HFF-Myc (cell line): ENCODE results near the gene CLASP1.
A peak's percentile ranks its signal among the peaks of the same experiment; 100 is the strongest.
"Not testable (repeated sequence)": the region's sequence is repeated elsewhere in the genome, so short reads cannot be mapped to it uniquely, and the experiment has no call there.

Source experiments
- DNase-seq: peaks from one replicate; pipeline ENCODE4 v3.0.0-alpha.2; 2011; ENCODE audit warnings: low read depth; ENCODE audit errors: extremely low read depth
- H3K4me3 ChIP-seq: replicated peaks from 2 replicates; pipeline ENCODE4 v1.5.1; 2011; ENCODE audit warnings: low read depth, mild to moderate bottlenecking, control low read depth, low read length
- TF ChIP-seq, protein P1 (sequence below): IDR thresholded peaks from 2 replicates; pipeline ENCODE4 v1.5.1; 2012; ENCODE audit warnings: mild to moderate bottlenecking, low read depth, low read length, control low read depth; ENCODE audit errors: missing control alignments

CLASP1 gene

GRCh38 chr2:121319941-121320340, 329.3 kb downstream of the CLASP1 start:
- TF ChIP-seq, protein P1, sequence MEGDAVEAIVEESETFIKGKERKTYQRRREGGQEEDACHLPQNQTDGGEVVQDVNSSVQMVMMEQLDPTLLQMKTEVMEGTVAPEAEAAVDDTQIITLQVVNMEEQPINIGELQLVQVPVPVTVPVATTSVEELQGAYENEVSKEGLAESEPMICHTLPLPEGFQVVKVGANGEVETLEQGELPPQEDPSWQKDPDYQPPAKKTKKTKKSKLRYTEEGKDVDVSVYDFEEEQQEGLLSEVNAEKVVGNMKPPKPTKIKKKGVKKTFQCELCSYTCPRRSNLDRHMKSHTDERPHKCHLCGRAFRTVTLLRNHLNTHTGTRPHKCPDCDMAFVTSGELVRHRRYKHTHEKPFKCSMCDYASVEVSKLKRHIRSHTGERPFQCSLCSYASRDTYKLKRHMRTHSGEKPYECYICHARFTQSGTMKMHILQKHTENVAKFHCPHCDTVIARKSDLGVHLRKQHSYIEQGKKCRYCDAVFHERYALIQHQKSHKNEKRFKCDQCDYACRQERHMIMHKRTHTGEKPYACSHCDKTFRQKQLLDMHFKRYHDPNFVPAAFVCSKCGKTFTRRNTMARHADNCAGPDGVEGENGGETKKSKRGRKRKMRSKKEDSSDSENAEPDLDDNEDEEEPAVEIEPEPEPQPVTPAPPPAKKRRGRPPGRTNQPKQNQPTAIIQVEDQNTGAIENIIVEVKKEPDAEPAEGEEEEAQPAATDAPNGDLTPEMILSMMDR = no peak
- no peak for DNase-seq

DNA sequence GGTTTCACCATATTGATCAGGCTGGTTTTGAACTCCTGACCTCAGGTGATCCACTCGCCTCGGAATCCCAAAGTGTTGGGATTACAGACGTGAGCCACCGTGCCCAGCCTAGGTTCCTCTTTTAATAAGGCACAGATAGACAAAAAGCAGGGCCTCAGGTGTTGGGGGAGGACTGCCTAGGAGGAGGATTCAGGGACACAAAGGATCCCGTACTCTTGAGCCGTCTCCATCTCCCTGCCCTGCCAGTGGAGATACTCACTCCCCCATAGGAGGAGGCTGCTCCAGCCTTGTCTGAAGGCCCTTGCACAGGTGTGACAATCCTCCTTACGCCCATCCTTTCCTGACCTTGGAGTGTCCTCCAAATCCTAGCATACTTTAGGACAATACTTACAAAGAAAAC, 332.3 kb downstream of the CLASP1 start:
- DNase-seq = no peak
- TF ChIP-seq, protein P1 = no peak
- no peak overlapping the region for H3K4me3 ChIP-seq

More at GRCh38 chr2:121319941-121320340, 329.3 kb downstream of the CLASP1 start:
- H3K4me3 ChIP-seq = no peak overlapping the region

DNA sequence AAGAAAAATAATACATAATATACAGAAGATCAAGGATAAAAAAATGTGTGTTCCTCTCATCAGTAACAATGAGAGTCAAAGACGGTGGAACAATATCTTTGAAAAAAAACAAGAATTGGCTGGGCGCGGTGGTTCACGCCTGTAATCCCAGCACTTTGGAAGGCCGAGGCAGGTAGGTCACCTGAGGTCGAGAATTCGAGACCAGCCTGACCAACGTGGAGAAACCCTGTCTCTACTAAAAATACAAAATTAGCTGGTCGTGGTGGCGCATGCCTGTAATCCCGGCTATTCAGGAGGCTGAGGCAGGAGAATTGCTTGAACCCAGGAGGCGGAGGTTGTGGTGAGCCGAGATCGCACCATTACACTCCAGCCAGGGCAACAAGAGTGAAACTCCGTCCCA, 335.6 kb downstream of the CLASP1 start:
- DNase-seq = not testable (repeated sequence)

GRCh38 chr2:121309801-121310200, 339.5 kb downstream of the CLASP1 start:
- peak; percentile 11 for DNase-seq
- no peak overlapping the region for H3K4me3 ChIP-seq
- TF ChIP-seq, protein P1 = no peak

More for the DNA sequence above, 335.6 kb downstream of the CLASP1 start:
- H3K4me3 ChIP-seq = not testable (repeated sequence)

DNA sequence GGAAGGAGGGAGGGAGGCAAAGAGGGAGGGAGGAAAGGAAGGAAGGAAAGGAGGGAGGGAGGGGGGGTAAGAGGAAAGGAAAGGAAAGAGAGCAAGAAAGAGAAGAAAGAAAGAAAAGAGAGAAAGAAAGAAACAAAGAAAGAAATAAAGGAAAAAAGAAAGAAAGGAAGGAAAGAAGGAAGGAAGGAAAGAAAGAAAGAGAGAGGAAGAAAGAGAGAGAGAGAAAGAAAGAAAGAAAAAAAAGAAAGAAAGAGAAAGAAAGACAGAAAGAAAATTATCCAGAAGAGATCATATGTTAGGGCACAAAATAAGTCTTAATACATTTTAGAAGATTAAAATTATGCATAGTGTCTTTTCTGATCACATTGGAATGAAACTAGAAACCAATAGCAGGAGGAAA, 339.9 kb downstream of the CLASP1 start:
- no peak overlapping the region for H3K4me3 ChIP-seq
- no peak for DNase-seq
- TF ChIP-seq, protein P1 = no peak

DNA sequence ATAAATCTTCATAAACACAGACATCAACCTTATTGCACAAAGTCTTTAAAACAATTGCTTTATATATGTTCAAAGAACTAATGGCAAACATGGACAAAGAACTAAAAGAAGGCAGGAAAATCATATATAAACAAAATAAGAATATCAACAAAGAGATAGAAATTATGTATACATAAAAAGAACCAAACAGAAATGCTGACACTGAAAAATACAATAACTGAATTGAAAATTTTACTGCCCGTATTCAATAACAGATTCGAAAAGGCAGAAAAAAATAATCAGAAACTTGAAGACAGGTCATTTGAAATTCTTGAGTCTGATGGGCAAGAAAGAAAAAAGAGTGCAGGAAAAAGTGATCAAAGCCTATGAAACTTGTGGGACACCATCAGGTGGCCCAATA, 342.2 kb downstream of the CLASP1 start:
- TF ChIP-seq, protein P1 = no peak
- no peak for DNase-seq
- H3K4me3 ChIP-seq = no peak overlapping the region

GRCh38 chr2:121304941-121305340, 344.3 kb downstream of the CLASP1 start:
- TF ChIP-seq, protein P1 = no peak
- H3K4me3 ChIP-seq = no peak overlapping the region

More at GRCh38 chr2:121304941-121305340, 344.3 kb downstream of the CLASP1 start:
- no peak for DNase-seq
